Caco-2 (cell line): ENCODE data around the gene TRAPPC3. TPM values are rescaled to one million over a fixed set of nuclear protein-coding genes. Genes with fewer than 3 reads are reported as not detected.

ENCODE experiments used
- BruUV-seq: library from RNA; stranded (reverse); fragments of 400-500 nt; replicated peaks from 2 replicates; lab custom pipeline; 2021; lab: Mats Ljungman, UMichigan
- CTCF ChIA-PET: fragments of 300-600 bp; sonication (Branson Sonifier 250); formaldehyde crosslinking; loops from one replicate; lab custom pipeline; 2022; ENCODE audit warnings: antibody characterized with exemption; lab: Charles Lee
- POLR2A ChIA-PET: fragments of 300-600 bp; sonication (Branson Sonifier 250); formaldehyde crosslinking; loops from one replicate; lab custom pipeline; 2022; ENCODE audit warnings: antibody characterized with exemption; lab: Charles Lee
- DNase-seq, 2 experiments: peaks; one replicate each; pipeline versions ENCODE4 v3.0.0 to v3.0.0-alpha.2; 2020 to 2022
- H3K27me3 ChIP-seq: replicated peaks from 2 replicates; pipeline ENCODE4 v1.6.0; 2011; ENCODE audit warnings: low read length; ENCODE audit not compliant: control insufficient read depth, insufficient read depth
- H3K36me3 ChIP-seq: 2 replicates; pipeline ENCODE4 v1.5.1; 2011; ENCODE audit warnings: low read length; ENCODE audit not compliant: control insufficient read depth, insufficient read depth
- H3K4me1 ChIP-seq: fragments of 250-450 bp; sonication (Bioruptor Pico); 2 replicates; pipeline ENCODE4 v1.5.1; 2020; ENCODE audit warnings: mild to moderate bottlenecking
- H3K4me3 ChIP-seq: 2 replicates; pipeline ENCODE4 v1.5.1; 2011; ENCODE audit warnings: low read depth, mild to moderate bottlenecking, control low read depth, low read length
- H3K9me3 ChIP-seq: fragments of 250-450 bp; sonication (Bioruptor Pico); 2 replicates; pipeline ENCODE4 v1.5.1; 2020; ENCODE audit warnings: mild to moderate bottlenecking, moderate library complexity
- H3K27ac Mint-ChIP-seq: one replicate; pipeline ENCODE4 v1.8.0; 2022; ENCODE audit warnings: mixed read lengths; ENCODE audit not compliant: unreplicated experiment
- H3K27me3 Mint-ChIP-seq: one replicate; pipeline ENCODE4 v1.8.0; 2022; ENCODE audit warnings: mixed read lengths; ENCODE audit not compliant: insufficient read depth, unreplicated experiment
- H3K36me3 Mint-ChIP-seq: one replicate; pipeline ENCODE4 v1.8.0; 2022; ENCODE audit warnings: mild to moderate bottlenecking, mixed read lengths; ENCODE audit not compliant: insufficient read depth, unreplicated experiment
- H3K4me1 Mint-ChIP-seq: one replicate; pipeline ENCODE4 v1.8.0; 2022; ENCODE audit warnings: low read depth, mixed read lengths; ENCODE audit not compliant: unreplicated experiment
- H3K4me3 Mint-ChIP-seq: one replicate; pipeline ENCODE4 v1.8.0; 2022; ENCODE audit warnings: mild to moderate bottlenecking, moderate library complexity, mixed read lengths; ENCODE audit not compliant: unreplicated experiment
- H3K9me3 Mint-ChIP-seq: one replicate; pipeline ENCODE4 v1.8.0; 2022; ENCODE audit warnings: mixed read lengths; ENCODE audit not compliant: unreplicated experiment
- CTCF ChIP-seq, 2 experiments: fragments of 200-600 bp in 1 of 2; IDR thresholded peaks; 1 replicate in 1 of 2; 2 replicates in 1 of 2; pipeline versions ENCODE4 v1.5.1 to v1.8.0; 2011 to 2022; ENCODE audit warnings: antibody characterized with exemption in 1 of 2, control low read depth in 1 of 2, inconsistent platforms in 1 of 2, low read depth in 1 of 2, low read length in 1 of 2, mild to moderate bottlenecking in 1 of 2, moderate library complexity in 1 of 2; ENCODE audit not compliant: insufficient read depth in 1 of 2, severe bottlenecking in 1 of 2, unreplicated experiment in 1 of 2
- intact Hi-C: fragments of 100-400 bp; cut with micrococcal nuclease; formaldehyde crosslinking; loops from one replicate; pipeline ENCODE4 v1.10.0; 2022; ENCODE audit not compliant: unreplicated experiment
- total RNA-seq: library from RNA; stranded (reverse); gene quantifications from 2 replicates; pipeline ENCODE4 v1.2.3, GENCODE V29; 2022

Gene TRAPPC3
- total RNA-seq, 1 experiment from 2014 or later = 35.4 TPM

- Mint-ChIP-seq H3K4me3 (peak overlapping the region; percentile 82), H3K4me1 (peaks cover 20% of the 10 kb centered on the region), H3K9me3 (no peaks in the 10 kb centered on the region), H3K27me3 (no peaks in the 10 kb centered on the region), H3K27ac (peak overlapping the region; percentile 81), H3K36me3 (peaks cover 10% of the 10 kb centered on the region)
- ChIA-PET POLR2A (no interaction called here), CTCF (interaction anchor here (1.0 kb wide), 1 partner anchor 32 kb away, joined by 3 read pairs; no protein-coding TSS in a partner anchor)
- BruUV-seq = TSS peak; percentile 42
- no peaks in the 10 kb centered on the region for H3K27me3 ChIP-seq
- H3K4me3 ChIP-seq = peak overlapping the region; percentile 53
- no peak for TF ChIP-seq CTCF (IDR thresholded peaks at IDR 0.05; ENCODE audit: insufficient read depth in 1 of 2, low read depth in 1 of 2, low read length in 1 of 2, severe bottlenecking in 1 of 2, unreplicated experiment in 1 of 2)
- no peaks in the 10 kb centered on the region for H3K9me3 ChIP-seq
- H3K4me1 ChIP-seq = peaks cover 6% of the 10 kb centered on the region; the same call in 1 of the 2 replicates
- intact Hi-C loops = no loop called here
- peak; percentile 56 to 59 for DNase-seq
- H3K36me3 ChIP-seq = no peaks in the 10 kb centered on the region
Measured at GRCh38 chr1:36156329-36157114, 7.2 kb upstream of the TRAPPC3 start.

GRCh38 chr1:36155408-36156328 is 6.4 kb upstream of the TRAPPC3 start, which contains the start of gene MAP7D1:
Gene MAP7D1, plus strand, starts transcription at chr1:36156160. Its CDS starts 258 bp downstream, at chr1:36156418.
- ChIA-PET POLR2A (no interaction called here), CTCF (interaction anchor here (1.0 kb wide), 1 partner anchor 33 kb away, joined by 3 read pairs; no protein-coding TSS in a partner anchor)
- BruUV-seq = TSS peak; percentile 88
- Mint-ChIP-seq H3K36me3 (peaks cover 10% of the 10 kb centered on the region), H3K27me3 (no peaks in the 10 kb centered on the region), H3K27ac (peak within 1 kb of the TSS; percentile 87), H3K9me3 (no peaks in the 10 kb centered on the region), H3K4me1 (peaks cover 19% of the 10 kb centered on the region), H3K4me3 (peak within 1 kb of the TSS; percentile 82)
- no peak for TF ChIP-seq CTCF (IDR thresholded peaks at IDR 0.05; ENCODE audit: insufficient read depth in 1 of 2, low read depth in 1 of 2, low read length in 1 of 2, severe bottlenecking in 1 of 2, unreplicated experiment in 1 of 2)
- intact Hi-C loops = no loop called here
- H3K4me1 ChIP-seq = peaks cover 7% of the 10 kb centered on the region; the same call in 1 of the 2 replicates
- H3K36me3 ChIP-seq = no peaks in the 10 kb centered on the region
- H3K4me3 ChIP-seq = peak within 1 kb of the TSS; percentile 53
- no peaks in the 10 kb centered on the region for H3K9me3 ChIP-seq
- no peaks in the 10 kb centered on the region for H3K27me3 ChIP-seq
- DNase-seq = peak; percentile 70 to 81
